Astrocyte of the cerebellum (primary cell): ENCODE results near the gene ANXA9.

ENCODE experiments used
- DNase-seq: peaks from one replicate; pipeline ENCODE4 v3.0.0-alpha.2; 2011; ENCODE audit warnings: low read depth
- H3K4me3 ChIP-seq: 2 replicates; pipeline ENCODE4 v1.5.1; 2011; ENCODE audit warnings: mild to moderate bottlenecking, low read depth, low read length, moderate library complexity
- in situ Hi-C: cut with HindIII; loops from 2 replicates; pipeline ENCODE4 v1.10.0; 2017; ENCODE audit warnings: low sequenced_read_pairs
- TF ChIP-seq, protein P1 (sequence below): IDR thresholded peaks from 2 replicates; pipeline ENCODE4 v1.5.1; 2012; ENCODE audit warnings: low read length, low read depth, moderate library complexity, mild to moderate bottlenecking; ENCODE audit errors: missing control alignments

Gene ANXA9

GRCh38 chr1:151007853-151008243 is 25.8 kb downstream of the ANXA9 start:
- TF ChIP-seq, protein P1, sequence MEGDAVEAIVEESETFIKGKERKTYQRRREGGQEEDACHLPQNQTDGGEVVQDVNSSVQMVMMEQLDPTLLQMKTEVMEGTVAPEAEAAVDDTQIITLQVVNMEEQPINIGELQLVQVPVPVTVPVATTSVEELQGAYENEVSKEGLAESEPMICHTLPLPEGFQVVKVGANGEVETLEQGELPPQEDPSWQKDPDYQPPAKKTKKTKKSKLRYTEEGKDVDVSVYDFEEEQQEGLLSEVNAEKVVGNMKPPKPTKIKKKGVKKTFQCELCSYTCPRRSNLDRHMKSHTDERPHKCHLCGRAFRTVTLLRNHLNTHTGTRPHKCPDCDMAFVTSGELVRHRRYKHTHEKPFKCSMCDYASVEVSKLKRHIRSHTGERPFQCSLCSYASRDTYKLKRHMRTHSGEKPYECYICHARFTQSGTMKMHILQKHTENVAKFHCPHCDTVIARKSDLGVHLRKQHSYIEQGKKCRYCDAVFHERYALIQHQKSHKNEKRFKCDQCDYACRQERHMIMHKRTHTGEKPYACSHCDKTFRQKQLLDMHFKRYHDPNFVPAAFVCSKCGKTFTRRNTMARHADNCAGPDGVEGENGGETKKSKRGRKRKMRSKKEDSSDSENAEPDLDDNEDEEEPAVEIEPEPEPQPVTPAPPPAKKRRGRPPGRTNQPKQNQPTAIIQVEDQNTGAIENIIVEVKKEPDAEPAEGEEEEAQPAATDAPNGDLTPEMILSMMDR = no peak
- H3K4me3 ChIP-seq = peak overlapping the region; percentile 92
- DNase-seq = no peak
- in situ Hi-C loops = no loop called here

DNA sequence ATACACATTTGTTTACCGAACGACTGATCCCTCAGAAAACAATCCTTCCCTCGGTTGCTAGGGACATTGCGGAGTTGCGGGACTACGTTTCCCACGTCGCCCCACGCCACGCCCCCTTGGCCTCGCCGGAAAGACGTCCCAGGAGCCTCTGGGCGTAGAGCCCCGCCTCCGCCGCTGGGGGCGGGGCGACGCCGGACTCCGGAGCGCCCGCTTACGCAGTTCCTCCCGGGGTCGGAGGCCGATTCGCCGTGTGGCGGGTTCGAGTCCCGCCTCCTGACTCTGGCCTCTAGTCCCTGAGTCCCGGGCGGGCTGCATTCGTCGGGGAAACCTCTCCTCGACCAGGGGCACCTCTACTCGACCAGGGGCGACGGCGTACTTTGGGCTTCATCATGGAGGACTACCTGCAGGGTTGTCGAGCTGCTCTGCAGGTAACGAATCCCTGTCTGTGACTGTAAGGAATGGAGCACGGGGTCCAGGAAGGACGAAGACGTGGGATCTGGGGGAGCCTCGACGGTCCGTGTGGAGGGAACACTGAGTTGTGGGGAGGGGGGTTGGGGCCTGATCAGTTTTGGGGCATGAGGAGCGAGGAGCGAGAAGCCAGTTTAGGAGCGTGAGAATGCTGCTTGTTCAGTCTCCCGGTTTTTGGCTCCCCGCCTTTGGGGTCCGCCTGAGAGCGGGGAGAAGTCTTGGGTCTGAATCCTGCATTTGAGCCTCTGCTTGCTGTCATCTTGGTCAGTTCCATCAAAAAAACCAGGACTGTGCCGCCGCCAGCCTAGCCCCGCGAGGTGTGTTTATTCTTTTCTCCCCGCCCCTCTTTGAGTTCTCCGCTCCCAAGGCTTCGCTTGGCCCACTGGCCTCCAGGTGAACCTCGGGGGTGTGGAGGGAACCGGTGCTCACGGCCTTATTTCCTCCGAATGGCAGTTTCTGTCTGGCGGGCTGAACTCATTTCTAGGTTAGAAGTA is 26.4 kb downstream of the ANXA9 start, which contains the start of gene PRUNE1:
Gene PRUNE1, plus strand, starts transcription at position 206 of the 962 bp plus-strand sequence. Its CDS starts 184 bp downstream, at position 390.
- in situ Hi-C loops = no loop called here
- DNase-seq = peak; percentile 88
- H3K4me3 ChIP-seq = peak within 1 kb of the TSS; percentile 92
- TF ChIP-seq, protein P1 = no peak

- TF ChIP-seq, protein P1 = no peak
- in situ Hi-C loops = no loop called here
- peak; percentile 81 for DNase-seq
- peak overlapping the region; percentile 92 for H3K4me3 ChIP-seq
Measured at GRCh38 chr1:151009206-151009587, 27.1 kb downstream of the ANXA9 start.

DNA sequence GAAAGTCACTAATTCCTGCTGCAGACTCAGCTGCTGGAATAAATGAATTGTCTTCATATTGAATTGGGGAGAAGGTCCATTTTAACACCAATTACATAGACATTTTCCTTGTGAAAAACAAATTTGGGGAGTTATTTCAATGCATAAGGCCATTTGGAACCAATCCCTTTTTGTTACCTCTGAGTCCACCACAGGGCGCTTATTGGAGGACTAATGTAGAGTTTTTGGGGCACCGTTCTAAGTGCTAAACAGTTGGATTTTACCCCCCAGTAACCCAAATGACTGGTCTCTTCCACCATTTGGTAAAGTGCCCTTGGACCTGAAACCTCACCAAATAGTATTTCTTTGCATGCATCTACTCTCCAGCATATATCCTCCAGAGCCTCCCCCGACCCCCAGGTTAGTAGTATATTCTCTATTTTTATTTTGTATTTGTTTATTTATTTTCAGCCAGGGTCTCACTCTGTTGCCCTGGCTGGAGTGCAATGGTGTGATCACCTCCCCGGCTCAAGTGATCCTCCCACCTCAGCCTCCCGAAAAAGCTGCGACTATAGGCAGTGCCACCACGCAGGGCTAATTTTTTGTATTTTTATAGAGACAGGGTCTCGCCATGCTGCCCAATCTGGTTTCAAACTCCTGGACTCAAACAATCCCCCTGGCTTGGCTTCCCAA is 27.7 kb downstream of the ANXA9 start:
- TF ChIP-seq, protein P1 = no peak
- peak overlapping the region; percentile 92 for H3K4me3 ChIP-seq
- in situ Hi-C loops = no loop called here
- DNase-seq = no peak

- in situ Hi-C loops = no loop called here
- TF ChIP-seq, protein P1 = no peak
- no peak for DNase-seq
- H3K4me3 ChIP-seq = no peak overlapping the region
Measured at GRCh38 chr1:151010346-151010726, 28.2 kb downstream of the ANXA9 start.

- TF ChIP-seq, protein P1 = no peak
- H3K4me3 ChIP-seq = no peak overlapping the region
- no peak for DNase-seq
- in situ Hi-C loops = no loop called here
Measured at GRCh38 chr1:151011154-151011850, 29.2 kb downstream of the ANXA9 start.
